Left lung (tissue), 10 donors: Measurements from ENCODE around the gene GMFB. TPM values are rescaled to one million over a fixed set of nuclear protein-coding genes. Genes with fewer than 3 reads are reported as not detected.

Experiments
- ATAC-seq: fragments of 200-7000 bp; cut with Tn5 transposase; one replicate; pipeline ENCODE4 v1.9.1; 2020; ENCODE audit warnings: moderate library complexity
- DNase-seq, 4 donors: peaks; one replicate each; pipeline ENCODE4 v3.0.0-alpha.2; 2013 to 2020
- H3K27ac ChIP-seq, 2 donors: fragments of 200-600 bp; sonication (generic) in 1 of 2; one replicate each; pipeline versions ENCODE4 v1.5.0 to v1.8.0; 2020 to 2021
- H3K27me3 ChIP-seq, 2 donors: fragments of 200-600 bp; sonication (generic) in 1 of 2; one replicate each; pipeline versions ENCODE4 v1.5.0 to v1.8.0; 2020 to 2021
- H3K36me3 ChIP-seq, 2 donors: fragments of 200-600 bp; sonication (generic) in 1 of 2; one replicate each; pipeline versions ENCODE4 v1.5.0 to v1.8.0; 2020 to 2021
- H3K4me1 ChIP-seq, 2 donors: fragments of 200-600 bp; one replicate each; pipeline ENCODE4 v1.8.0; 2021
- H3K4me3 ChIP-seq, 2 donors: fragments of 200-600 bp; sonication (generic) in 1 of 2; one replicate each; pipeline versions ENCODE4 v1.5.0 to v1.8.0; 2020 to 2021; ENCODE audit warnings: mild to moderate bottlenecking in 1 of 2
- H3K9me3 ChIP-seq, 2 donors: fragments of 200-600 bp; sonication (generic) in 1 of 2; one replicate each; pipeline versions ENCODE4 v1.5.0 to v1.8.0; 2020 to 2021
- intact Hi-C, 2 donors: fragments of 100-400 bp; cut with DNase I; formaldehyde crosslinking; loops; one replicate each; pipeline versions ENCODE4 v1.11.2 to v1.14.2; 2022
- polyA plus RNA-seq, 6 donors: library from polyadenylated mRNA; unstranded; fragments of 120-200 nt; gene quantifications; one replicate each; pipeline ENCODE4 v1.2.1, GENCODE V29; 2013; ENCODE audit not compliant: insufficient read length in 6 of 6
- total RNA-seq, 2 donors: library from RNA; stranded (reverse); fragmentation: NEBNext Ultra II Directional; extraction: Animal tissue kit (Norgen Biotek cat#: 25700); gene quantifications; one replicate each; pipeline ENCODE4 v1.2.1, GENCODE V29; 2021
- TF ChIP-seq, protein P1 (sequence below), 2 donors: fragments of 200-600 bp; sonication (generic) in 1 of 2; IDR thresholded peaks; one replicate each; pipeline versions ENCODE4 v1.5.0 to v1.8.0; 2021; ENCODE audit warnings: antibody characterized with exemption in 2 of 2
- donor health status: DM: no; HTN: yes; CAD: no.
- donor health status: DM: no; HTN: no; CAD: no.

GMFB gene
- total and polyA plus RNA-seq, 8 donors = 54.8 to 73.9 (median 70.4) TPM

DNA sequence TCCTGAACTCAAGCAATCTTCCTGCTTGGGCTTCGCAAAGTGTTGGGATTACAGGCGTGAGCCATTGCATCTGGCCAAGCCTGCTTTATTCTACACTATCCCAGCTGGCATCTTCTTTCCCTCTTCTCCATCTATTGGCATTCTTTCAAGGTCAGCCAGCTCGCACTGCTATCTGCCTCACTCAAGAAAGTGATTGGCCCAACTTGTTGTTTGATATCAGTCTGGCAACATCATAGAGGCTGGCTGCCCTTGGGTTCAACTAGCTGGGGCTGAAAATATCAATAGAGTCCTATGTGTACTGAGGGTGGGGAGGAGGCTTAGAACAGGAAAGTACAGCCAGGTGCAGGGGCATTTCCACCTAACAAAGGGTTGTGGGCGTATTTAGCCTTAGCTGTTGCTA is 17.1 kb downstream of the GMFB start:
- Histone ChIP-seq H3K4me3 (no peak overlapping the region), H3K27me3 (no peaks in the 10 kb centered on the region), H3K27ac (no peak overlapping the region), H3K4me1 (peaks cover 3 to 12% of the 10 kb centered on the region in 2 donors), H3K9me3 (peaks cover 0 to 14% of the 10 kb centered on the region in 2 donors), H3K36me3 (peaks cover 0 to 16% of the 10 kb centered on the region in 2 donors)
- intact Hi-C loops = no loop called here
- TF ChIP-seq, protein P1, sequence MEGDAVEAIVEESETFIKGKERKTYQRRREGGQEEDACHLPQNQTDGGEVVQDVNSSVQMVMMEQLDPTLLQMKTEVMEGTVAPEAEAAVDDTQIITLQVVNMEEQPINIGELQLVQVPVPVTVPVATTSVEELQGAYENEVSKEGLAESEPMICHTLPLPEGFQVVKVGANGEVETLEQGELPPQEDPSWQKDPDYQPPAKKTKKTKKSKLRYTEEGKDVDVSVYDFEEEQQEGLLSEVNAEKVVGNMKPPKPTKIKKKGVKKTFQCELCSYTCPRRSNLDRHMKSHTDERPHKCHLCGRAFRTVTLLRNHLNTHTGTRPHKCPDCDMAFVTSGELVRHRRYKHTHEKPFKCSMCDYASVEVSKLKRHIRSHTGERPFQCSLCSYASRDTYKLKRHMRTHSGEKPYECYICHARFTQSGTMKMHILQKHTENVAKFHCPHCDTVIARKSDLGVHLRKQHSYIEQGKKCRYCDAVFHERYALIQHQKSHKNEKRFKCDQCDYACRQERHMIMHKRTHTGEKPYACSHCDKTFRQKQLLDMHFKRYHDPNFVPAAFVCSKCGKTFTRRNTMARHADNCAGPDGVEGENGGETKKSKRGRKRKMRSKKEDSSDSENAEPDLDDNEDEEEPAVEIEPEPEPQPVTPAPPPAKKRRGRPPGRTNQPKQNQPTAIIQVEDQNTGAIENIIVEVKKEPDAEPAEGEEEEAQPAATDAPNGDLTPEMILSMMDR (IDR thresholded peaks at IDR 0.05) = no peak
- DNase-seq (no peak), ATAC-seq (no peak)

DNA sequence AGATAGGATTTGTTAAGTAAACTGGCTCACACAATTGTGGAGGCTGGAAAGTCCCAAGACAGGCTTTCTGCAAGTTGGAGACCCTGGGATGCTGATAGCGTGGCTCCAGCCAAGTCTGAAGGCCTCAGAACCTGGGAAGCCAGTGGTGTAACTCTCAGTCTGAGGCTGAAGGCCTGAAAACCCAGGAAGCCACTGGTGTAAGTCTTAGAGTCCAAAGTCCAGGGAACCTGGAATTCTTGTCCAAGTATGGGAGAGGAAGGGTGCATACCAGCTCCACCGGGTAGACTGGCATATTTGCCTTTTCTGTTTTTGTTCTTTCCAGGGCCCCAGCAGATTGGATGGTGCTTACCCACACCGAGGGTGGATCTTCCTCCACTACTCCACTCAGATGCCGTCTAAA is 18.1 kb downstream of the GMFB start:
- TF ChIP-seq, protein P1 (IDR thresholded peaks at IDR 0.05) = no peak
- peaks cover 0 to 8% of the 10 kb centered on the region in 2 donors for H3K4me1 ChIP-seq
- H3K4me3 ChIP-seq = no peak overlapping the region
- H3K27ac ChIP-seq = no peak overlapping the region
- no peaks in the 10 kb centered on the region for H3K27me3 ChIP-seq
- peaks cover 0 to 14% of the 10 kb centered on the region in 2 donors for H3K36me3 ChIP-seq
- intact Hi-C loops = no loop called here
- DNase-seq = no peak
- peaks cover 0 to 14% of the 10 kb centered on the region in 2 donors for H3K9me3 ChIP-seq
- ATAC-seq = no peak

DNA sequence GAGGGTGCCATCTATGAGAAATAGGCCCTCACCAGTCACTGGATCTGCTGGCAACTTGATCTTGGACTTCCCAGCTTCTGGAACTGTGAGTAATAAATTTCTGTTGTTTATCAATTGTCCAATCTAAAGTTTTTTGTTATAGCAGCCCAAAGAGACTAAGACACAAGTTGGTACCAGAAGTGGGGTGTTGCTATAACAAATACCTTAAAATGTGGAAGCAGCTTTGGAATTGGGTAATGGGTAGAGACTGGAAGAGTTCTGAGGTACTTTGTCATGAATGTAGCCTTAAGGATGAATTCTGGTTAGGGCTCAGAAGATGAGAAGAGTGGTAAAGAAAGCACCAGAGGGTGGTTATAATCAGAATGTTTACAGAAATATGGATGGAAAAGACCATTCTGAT is 21.5 kb downstream of the GMFB start:
- no peak for ATAC-seq
- Histone ChIP-seq H3K27me3 (no peaks in the 10 kb centered on the region), H3K27ac (no peak overlapping the region), H3K36me3 (peaks cover 0 to 11% of the 10 kb centered on the region in 2 donors), H3K4me3 (no peak overlapping the region), H3K9me3 (peaks cover 0 to 14% of the 10 kb centered on the region in 2 donors), H3K4me1 (no peaks in the 10 kb centered on the region)
- TF ChIP-seq, protein P1 (IDR thresholded peaks at IDR 0.05) = no peak
- DNase-seq = no peak
- intact Hi-C loops = no loop called here

DNA sequence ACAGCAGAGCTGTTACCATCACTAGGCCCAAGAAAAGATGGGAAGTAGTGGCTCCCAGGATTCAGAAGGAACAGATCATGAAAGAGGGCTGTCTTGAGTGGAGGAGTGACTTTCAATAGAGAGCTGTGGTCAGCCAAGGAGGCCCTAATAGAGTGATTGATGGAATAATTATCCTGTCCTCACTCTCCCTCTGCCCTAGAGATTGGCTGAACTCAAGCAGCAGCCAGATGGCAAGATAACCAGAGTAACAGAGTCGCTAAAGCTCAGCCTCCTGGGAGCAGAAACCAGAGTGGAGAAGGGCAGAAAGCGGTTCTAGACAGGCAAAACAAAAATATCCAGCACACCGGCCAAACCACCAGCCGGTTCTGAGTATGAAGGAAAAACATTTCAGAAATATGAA is 23.1 kb downstream of the GMFB start:
- TF ChIP-seq, protein P1 (IDR thresholded peaks at IDR 0.05) = no peak
- Histone ChIP-seq H3K4me1 (no peaks in the 10 kb centered on the region), H3K9me3 (peaks cover 0 to 14% of the 10 kb centered on the region in 2 donors), H3K27me3 (no peaks in the 10 kb centered on the region), H3K4me3 (no peak overlapping the region), H3K27ac (no peak overlapping the region), H3K36me3 (peaks cover 0 to 5% of the 10 kb centered on the region in 2 donors)
- ATAC-seq = no peak
- intact Hi-C loops = no loop called here
- DNase-seq = no peak

DNA sequence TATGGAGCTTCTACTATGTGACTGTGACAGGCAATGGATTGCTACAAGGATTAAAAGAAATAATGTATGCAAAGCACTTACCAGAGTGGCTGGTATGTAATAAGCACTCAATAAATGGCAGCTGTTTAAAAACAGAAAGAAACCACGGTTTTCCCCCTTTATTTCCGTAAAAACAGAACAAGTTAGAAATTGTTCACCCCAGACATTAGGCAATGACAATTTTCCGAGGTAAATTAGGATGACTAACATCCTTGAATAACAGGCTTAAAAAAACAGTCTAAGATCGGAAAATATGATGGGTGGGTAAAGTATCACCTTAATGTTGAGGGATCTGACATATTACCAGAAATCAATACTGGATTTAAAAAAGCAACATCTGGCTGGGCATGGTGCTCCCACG is 26.7 kb downstream of the GMFB start:
- no peaks in the 10 kb centered on the region for H3K27me3 ChIP-seq
- no peaks in the 10 kb centered on the region for H3K36me3 ChIP-seq
- H3K4me1 ChIP-seq = no peaks in the 10 kb centered on the region
- TF ChIP-seq, protein P1 (IDR thresholded peaks at IDR 0.05) = no peak
- no peak overlapping the region for H3K27ac ChIP-seq
- intact Hi-C loops = no loop called here
- no peak overlapping the region for H3K4me3 ChIP-seq
- H3K9me3 ChIP-seq = peaks cover 0 to 10% of the 10 kb centered on the region in 2 donors
- DNase-seq (no peak), ATAC-seq (no peak)
